ENCODE results near the gene CRCP.
"Not testable (repeated sequence)": the region's sequence is repeated elsewhere in the genome, so short reads cannot be mapped to it uniquely, and the experiment has no call there.

The CRCP gene

DNA sequence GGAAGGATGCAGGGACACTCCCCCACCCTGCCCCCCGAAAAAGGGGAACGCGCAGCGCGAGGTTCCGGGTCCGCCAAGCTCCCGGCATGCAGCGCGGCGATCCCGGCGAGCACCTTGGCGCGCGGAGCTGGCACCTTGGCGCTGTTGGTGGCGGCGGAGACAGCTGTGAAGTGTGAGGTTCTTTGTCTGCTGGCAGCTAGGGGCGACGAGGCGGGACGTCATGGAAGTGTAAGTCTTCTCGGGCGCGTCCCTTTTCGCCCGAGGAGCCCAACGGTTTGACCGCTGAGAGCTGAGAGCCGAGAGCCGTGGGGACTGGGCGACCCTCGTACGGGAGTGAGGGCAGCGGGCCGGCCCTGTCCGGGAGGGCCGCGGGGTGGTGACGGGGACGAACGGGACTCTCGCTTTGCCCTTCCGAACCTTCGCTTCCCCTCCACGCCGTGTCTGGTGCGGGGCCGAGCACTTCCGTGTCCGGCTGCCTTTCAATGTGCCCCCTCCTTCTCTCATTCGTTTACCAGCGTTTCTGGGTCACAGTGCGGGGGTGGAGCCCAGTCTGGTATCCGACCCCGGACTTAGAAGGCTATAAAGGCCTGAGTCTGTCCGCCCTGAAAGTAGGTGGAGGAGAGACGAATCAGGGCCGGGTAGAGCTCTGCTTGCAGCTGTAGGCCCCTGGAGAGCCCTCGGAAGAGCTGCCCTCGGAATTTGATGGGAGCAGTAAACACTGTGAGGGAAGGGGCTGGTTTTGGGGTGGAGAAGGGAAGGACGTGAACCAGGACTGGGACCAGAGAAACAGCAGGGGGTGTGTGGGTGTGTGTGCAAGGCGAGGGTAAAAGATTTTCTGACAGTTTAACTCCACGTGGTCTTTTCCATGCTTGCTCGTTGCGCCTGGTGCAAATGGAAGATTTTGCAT is at the start of gene CRCP:
CRCP (plus strand) TSS at position 105 of the 907 bp plus-strand sequence; CDS start at position 221, 116 bp downstream.
- DNase-seq (ENCODE audit: low read depth) = peak; percentile 62
- TF ChIP-seq, protein P1, sequence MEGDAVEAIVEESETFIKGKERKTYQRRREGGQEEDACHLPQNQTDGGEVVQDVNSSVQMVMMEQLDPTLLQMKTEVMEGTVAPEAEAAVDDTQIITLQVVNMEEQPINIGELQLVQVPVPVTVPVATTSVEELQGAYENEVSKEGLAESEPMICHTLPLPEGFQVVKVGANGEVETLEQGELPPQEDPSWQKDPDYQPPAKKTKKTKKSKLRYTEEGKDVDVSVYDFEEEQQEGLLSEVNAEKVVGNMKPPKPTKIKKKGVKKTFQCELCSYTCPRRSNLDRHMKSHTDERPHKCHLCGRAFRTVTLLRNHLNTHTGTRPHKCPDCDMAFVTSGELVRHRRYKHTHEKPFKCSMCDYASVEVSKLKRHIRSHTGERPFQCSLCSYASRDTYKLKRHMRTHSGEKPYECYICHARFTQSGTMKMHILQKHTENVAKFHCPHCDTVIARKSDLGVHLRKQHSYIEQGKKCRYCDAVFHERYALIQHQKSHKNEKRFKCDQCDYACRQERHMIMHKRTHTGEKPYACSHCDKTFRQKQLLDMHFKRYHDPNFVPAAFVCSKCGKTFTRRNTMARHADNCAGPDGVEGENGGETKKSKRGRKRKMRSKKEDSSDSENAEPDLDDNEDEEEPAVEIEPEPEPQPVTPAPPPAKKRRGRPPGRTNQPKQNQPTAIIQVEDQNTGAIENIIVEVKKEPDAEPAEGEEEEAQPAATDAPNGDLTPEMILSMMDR (IDR thresholded peaks at IDR 0.05; ENCODE audit: low read depth, low read length, missing control alignments) = peak; percentile 49
- peak within 1 kb of the TSS; percentile 90 for H3K4me3 ChIP-seq (ENCODE audit: low read depth, low read length)

DNA sequence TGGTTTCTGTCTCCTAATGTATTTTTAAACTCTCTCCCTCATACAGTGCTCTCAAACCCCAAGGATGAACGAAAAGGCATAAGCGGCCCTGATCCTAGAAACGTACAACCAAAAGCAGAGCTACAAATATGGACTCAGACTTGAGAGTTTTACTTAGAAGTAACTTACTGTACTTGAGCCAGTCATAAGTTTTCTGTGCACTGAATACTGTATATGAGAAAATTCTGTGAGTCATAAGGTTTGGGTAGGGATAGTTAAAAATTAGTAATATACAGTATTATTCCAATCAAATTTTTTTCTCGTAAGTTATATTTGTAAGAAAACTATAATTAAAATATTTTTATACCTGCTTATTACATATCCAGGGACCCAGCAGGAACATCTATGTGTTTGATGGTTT is 44.9 kb upstream of the CRCP start:
- TF ChIP-seq, protein P1 (IDR thresholded peaks at IDR 0.05; ENCODE audit: low read depth, low read length, missing control alignments) = no peak
- no peak for DNase-seq (ENCODE audit: low read depth)
- H3K4me3 ChIP-seq (ENCODE audit: low read depth, low read length) = no peak overlapping the region

DNA sequence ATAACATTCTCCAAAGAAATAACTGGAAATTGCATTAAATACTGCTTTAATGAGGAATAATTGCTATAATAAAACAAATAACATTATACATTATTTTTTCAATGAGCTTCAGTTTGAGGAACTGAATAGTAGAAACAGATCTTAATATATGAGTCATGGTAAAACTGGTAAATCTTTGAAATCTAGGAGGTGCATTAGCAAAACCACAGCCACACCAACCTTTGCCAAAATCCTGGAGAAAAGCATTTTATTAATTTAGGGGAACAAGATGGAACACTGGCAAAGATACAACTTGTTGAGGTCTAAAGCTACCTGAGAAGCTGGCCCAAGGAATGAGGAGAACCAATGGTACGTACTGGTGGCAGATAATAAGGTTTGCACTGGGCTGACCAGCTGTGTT is 44.4 kb upstream of the CRCP start:
- no peak for DNase-seq (ENCODE audit: low read depth)
- TF ChIP-seq, protein P1 (IDR thresholded peaks at IDR 0.05; ENCODE audit: low read depth, low read length, missing control alignments) = no peak
- H3K4me3 ChIP-seq (ENCODE audit: low read depth, low read length) = no peak overlapping the region

DNA sequence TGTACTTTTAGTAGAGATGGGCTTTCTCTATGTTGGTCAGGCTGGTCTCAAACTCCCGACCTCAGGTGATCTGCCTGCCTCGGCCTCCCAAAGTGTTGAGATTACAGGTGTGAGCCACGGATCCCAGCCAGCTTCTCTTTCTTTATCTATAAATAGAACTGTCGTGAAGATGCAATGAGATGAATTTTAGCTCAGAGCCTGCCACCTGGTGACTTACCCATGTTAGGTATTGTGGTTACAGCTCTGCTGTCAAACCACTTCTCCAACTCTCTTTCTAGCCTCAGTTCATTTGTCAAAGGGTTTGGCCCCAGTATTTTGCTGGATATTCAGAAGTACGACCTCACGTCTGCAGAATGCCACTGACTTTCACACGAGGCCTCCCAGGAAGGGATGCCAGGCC is 42.4 kb upstream of the CRCP start:
- not testable (repeated sequence) for DNase-seq (ENCODE audit: low read depth)

DNA sequence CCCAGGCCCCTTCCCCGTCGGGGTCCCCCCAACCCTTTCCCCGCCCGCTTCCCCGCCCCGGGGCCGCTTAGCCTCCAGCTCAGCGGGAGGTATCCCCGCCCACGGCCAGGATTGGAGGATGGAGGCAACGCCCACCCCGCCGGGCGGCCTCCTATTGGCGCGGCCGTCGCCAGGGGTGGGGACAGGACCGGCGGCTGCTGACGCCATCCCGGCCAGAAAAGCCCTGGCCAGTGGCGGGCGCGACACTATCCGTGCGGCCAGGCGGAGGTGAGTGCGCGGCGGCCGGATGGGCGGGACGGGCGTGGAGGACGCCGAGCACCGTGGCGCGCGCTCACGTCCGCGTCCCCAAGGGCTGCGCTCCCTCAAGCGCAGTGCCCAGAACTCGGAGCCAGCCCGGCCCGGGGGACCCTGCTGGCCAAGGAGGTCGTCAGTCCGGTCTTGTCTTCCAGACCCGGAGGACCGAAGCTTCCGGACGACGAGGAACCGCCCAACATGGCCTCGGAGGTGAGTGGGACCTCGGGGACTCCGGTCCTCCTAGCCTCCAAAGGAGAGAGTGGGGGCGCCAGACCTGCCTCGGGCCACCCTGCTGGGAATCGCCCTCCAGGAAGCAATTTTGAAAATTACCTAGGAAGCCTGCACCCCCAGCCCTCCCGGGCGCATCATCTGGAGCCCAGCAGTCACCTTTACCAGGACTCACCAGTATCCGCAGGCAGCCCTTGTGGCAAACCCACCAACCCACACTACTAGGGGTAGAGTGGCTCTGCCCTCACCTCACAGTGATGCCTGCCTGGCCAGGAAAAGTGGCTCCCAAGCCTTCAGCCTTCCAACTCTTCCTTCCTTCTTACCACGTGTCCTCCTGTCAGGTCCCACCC is 38.8 kb upstream of the CRCP start, which contains the start of gene ASL:
ASL (plus strand) TSS at position 230 of the 872 bp plus-strand sequence; CDS start at position 493, 263 bp downstream.
- DNase-seq (ENCODE audit: low read depth) = peak; percentile 54
- TF ChIP-seq, protein P1 (IDR thresholded peaks at IDR 0.05; ENCODE audit: low read depth, low read length, missing control alignments) = no peak
- H3K4me3 ChIP-seq (ENCODE audit: low read depth, low read length) = peak within 1 kb of the TSS; percentile 86

More for the DNA sequence above, 42.4 kb upstream of the CRCP start:
- H3K4me3 ChIP-seq (ENCODE audit: low read depth, low read length) = not testable (repeated sequence)

DNA sequence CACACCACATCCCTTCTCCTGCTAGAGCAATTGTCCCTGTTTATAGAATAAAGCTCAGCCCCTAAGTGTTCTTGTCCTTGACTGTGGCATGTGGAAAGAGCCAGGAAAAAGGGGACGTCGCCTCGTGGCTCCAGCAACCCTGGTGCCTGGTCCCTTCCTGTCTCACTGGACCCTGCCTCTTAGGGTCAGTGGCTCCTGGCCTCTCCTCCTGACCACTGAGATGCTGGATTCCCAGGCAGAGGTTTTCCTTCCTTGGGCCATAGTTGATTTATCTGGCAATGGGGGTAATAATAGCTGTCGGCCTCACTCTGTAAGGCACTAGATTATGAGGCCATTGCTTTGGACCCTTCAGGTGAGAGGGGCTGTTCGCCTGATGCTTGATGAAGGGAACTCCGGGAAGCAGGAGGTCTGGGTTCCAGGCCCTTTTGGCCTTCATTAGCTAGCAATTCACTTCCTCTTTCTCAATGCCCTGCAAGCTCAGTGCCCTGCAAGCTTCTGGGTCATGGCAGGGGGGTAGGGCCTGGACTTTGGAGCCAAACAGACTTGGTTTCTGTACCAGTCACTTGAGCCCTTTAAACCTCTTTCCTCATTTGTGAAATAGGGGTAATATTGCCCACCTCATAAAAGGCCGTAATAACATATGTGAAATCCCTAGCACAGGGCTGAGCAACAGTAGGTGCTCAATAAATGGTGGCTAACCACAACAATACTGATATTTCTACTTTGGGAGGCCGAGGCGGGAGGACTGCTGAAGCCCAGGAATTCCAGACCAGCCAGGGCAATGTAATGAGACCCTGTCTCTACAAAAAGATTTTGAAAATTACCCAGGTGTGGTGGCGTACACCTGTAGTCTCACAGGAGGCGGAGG is 38.0 kb upstream of the CRCP start:
- TF ChIP-seq, protein P1 (IDR thresholded peaks at IDR 0.05; ENCODE audit: low read depth, low read length, missing control alignments) = no peak
- no peak for DNase-seq (ENCODE audit: low read depth)
- peak overlapping the region; percentile 86 for H3K4me3 ChIP-seq (ENCODE audit: low read depth, low read length)

All from GM12864 (cell line).